GM12874 (cell line): ENCODE results near the gene TMEM150C.

ENCODE experiments used
- CTCF ChIP-seq: IDR thresholded peaks from 2 replicates; pipeline ENCODE4 v1.5.1; 2011; ENCODE audit warnings: low read depth, mild to moderate bottlenecking, control low read depth, low read length, moderate library complexity; ENCODE audit not compliant: insufficient read depth

The TMEM150C gene

DNA sequence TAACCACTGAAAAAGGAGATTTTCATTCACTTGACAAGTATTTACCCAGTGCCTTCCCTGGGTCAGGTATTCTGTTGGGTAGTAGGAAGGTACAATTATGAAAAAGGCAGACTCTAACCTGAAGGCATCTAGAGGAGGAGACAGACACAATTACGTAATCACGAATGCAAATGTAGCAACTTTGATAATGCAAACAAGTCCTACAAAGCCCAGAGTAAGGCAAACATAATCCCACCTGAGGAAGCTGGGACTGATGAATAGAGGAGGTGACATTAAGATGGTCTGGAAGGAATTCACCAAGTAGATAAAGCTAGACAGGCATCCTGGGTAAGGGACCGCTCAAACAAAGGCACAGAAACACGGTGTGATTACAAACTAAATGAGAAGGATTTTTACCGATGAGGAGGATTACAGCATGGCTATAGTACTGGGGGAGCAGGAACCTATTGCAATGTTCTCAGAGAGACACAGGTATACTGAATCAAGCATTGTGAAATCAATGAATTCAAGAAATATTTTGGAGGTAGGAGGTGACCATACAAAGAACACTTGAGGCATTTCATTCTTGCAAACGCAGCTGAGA lies 37.1 kb downstream of the TMEM150C start:
- no peak for TF ChIP-seq CTCF

DNA sequence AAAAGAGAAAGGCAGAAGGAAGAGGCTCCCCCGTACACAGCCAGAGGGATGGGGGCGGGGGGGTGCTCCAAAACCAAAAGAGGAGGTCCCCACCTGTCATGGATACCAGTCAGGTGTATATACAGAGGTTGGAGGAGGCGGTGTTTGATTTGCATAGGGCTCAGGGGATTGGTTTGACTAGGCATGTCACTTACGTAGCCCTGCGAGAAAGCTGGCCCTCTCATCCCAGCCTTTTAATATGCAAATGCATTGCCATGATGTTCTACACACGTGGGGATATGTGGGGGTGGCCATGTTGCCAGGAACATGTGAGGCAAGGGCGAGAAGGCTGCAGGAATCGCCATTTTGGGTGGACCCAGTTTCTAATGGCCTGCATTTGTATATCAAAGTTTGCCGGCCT lies 38.6 kb downstream of the TMEM150C start:
- no peak for TF ChIP-seq CTCF

DNA sequence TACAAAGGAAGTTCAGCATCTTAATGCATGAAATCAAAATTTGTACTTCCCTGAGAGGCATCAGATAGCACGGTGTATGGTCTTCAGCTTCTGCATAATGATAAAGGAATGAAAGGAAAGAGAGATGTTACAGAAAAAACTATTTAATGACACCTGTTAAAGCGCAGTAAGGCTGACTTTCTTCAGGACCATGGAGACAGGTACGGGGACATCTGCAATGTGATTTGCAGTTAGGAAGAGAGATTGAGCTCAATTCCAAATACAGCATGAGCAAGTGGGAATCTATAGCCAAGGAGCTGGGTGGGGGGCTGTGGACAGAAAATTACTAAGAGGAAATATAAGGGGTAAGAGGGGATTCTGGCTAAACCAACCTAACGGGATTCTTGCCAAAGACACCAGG lies 39.3 kb downstream of the TMEM150C start:
- TF ChIP-seq CTCF = no peak

DNA sequence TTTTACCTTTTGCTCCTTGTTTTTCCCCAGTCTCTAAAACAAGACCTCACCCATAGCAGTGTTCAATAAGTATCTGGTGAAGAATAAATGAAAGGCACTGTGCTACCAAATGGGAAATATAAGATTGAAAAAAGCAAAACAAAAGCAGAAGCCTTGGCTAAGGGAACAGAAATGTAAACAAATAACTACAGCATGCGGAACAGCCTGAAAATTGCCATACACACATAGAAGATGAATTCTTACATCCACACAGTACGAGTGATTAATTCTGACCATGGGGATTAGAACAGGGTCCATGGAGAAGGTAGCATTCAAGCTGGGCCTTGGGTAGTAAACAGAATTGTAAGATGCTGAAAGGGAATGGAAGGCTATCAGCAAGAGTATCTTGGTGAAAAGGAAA lies 40.5 kb downstream of the TMEM150C start:
- no peak for TF ChIP-seq CTCF

GRCh38 chr4:82519776-82520175 lies 42.0 kb downstream of the TMEM150C start:
- TF ChIP-seq CTCF = no peak

DNA sequence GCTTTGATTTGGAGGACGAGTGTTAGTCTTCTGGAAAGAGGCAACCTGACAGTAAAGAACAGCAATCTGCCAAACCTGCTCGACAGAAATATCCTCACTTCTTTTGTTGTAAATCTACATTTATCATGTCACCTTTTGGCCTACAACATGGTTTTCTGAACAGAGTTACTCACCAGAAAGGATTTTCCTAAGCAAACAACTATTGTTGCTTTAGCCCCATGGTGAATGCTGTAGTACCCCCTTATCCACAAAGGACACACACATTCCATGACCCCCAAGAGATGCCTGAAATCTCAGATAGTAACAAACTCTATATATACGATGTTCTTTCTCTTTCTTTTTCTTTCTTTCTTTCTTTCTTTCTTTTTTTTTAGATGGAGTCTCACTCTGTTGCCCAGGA lies 42.7 kb downstream of the TMEM150C start:
- no peak for TF ChIP-seq CTCF

GRCh38 chr4:82517043-82517442 lies 44.7 kb downstream of the TMEM150C start:
- TF ChIP-seq CTCF = no peak
